ENCODE measurements around the gene NT5C1A.

- TF ChIP-seq, protein P1, sequence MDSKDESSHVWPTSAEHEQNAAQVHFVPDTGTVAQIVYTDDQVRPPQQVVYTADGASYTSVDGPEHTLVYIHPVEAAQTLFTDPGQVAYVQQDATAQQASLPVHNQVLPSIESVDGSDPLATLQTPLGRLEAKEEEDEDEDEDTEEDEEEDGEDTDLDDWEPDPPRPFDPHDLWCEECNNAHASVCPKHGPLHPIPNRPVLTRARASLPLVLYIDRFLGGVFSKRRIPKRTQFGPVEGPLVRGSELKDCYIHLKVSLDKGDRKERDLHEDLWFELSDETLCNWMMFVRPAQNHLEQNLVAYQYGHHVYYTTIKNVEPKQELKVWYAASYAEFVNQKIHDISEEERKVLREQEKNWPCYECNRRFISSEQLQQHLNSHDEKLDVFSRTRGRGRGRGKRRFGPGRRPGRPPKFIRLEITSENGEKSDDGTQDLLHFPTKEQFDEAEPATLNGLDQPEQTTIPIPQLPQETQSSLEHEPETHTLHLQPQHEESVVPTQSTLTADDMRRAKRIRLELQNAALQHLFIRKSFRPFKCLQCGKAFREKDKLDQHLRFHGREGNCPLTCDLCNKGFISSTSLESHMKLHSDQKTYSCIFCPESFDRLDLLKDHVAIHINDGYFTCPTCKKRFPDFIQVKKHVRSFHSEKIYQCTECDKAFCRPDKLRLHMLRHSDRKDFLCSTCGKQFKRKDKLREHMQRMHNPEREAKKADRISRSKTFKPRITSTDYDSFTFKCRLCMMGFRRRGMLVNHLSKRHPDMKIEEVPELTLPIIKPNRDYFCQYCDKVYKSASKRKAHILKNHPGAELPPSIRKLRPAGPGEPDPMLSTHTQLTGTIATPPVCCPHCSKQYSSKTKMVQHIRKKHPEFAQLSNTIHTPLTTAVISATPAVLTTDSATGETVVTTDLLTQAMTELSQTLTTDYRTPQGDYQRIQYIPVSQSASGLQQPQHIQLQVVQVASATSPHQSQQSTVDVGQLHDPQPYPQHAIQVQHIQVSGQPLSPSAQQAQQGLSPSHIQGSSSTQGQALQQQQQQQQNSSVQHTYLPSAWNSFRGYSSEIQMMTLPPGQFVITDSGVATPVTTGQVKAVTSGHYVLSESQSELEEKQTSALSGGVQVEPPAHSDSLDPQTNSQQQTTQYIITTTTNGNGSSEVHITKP (tag by site-specific recombination; IDR thresholded peaks at IDR 0.05): peak; percentile 51
- no peak for TF ChIP-seq GLI2 (tag by site-specific recombination; IDR thresholded peaks at IDR 0.05; ENCODE audit: borderline replicate concordance, low read depth)
- TF ChIP-seq, protein P2, sequence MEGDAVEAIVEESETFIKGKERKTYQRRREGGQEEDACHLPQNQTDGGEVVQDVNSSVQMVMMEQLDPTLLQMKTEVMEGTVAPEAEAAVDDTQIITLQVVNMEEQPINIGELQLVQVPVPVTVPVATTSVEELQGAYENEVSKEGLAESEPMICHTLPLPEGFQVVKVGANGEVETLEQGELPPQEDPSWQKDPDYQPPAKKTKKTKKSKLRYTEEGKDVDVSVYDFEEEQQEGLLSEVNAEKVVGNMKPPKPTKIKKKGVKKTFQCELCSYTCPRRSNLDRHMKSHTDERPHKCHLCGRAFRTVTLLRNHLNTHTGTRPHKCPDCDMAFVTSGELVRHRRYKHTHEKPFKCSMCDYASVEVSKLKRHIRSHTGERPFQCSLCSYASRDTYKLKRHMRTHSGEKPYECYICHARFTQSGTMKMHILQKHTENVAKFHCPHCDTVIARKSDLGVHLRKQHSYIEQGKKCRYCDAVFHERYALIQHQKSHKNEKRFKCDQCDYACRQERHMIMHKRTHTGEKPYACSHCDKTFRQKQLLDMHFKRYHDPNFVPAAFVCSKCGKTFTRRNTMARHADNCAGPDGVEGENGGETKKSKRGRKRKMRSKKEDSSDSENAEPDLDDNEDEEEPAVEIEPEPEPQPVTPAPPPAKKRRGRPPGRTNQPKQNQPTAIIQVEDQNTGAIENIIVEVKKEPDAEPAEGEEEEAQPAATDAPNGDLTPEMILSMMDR (tag by site-specific recombination; IDR thresholded peaks at IDR 0.05): no peak
- no peak for TF ChIP-seq ZNF140 (tag by site-specific recombination; IDR thresholded peaks at IDR 0.05)
- no peak for TF ChIP-seq REST (tag by site-specific recombination; IDR thresholded peaks at IDR 0.05)
- TF ChIP-seq ZNF112 (tag by site-specific recombination; IDR thresholded peaks at IDR 0.05): no peak
- no peak for TF ChIP-seq ZNF704 (tag by site-specific recombination; IDR thresholded peaks at IDR 0.05)
- TF ChIP-seq, protein P3, sequence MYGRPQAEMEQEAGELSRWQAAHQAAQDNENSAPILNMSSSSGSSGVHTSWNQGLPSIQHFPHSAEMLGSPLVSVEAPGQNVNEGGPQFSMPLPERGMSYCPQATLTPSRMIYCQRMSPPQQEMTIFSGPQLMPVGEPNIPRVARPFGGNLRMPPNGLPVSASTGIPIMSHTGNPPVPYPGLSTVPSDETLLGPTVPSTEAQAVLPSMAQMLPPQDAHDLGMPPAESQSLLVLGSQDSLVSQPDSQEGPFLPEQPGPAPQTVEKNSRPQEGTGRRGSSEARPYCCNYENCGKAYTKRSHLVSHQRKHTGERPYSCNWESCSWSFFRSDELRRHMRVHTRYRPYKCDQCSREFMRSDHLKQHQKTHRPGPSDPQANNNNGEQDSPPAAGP (tag by site-specific recombination; IDR thresholded peaks at IDR 0.05): no peak
- TF ChIP-seq YY1 (tag by site-specific recombination; IDR thresholded peaks at IDR 0.05): no peak
- TF ChIP-seq ZNF449 (tag by site-specific recombination; IDR thresholded peaks at IDR 0.05): no peak
- TF ChIP-seq ATF2 (tag by site-specific recombination; IDR thresholded peaks at IDR 0.05; ENCODE audit: low read depth): no peak
- TF ChIP-seq, protein P4, sequence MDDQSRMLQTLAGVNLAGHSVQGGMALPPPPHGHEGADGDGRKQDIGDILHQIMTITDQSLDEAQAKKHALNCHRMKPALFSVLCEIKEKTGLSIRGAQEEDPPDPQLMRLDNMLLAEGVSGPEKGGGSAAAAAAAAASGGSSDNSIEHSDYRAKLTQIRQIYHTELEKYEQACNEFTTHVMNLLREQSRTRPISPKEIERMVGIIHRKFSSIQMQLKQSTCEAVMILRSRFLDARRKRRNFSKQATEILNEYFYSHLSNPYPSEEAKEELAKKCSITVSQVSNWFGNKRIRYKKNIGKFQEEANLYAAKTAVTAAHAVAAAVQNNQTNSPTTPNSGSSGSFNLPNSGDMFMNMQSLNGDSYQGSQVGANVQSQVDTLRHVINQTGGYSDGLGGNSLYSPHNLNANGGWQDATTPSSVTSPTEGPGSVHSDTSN (CRISPR knock-in tag; IDR thresholded peaks at IDR 0.05): no peak
Measured at GRCh38 chr1:39695016-39695415, 23.1 kb upstream of the NT5C1A start.

All from HEK293 (cell line).